Measurements from ENCODE around the gene DIS3.

The DIS3 gene

DNA sequence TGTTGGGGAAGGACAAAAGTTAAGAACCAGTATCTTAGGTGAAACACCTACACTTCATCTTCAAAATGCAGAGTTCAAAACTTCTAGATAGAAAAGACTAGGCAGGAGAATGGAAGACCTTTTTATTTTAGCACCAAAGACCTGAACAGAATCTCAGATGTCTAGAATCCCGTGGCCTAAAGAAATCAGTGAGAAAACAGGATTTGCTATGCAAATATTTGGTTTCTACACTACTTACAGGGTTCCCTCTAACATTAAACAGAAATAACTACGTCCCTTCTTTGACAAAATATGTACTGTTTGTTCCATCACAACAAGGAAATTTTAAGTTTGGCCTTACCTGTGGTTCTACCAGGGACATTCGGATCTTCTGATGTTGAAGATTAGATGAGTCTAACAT, 21.5 kb downstream of the DIS3 start:
- no peak for DNase-seq (ENCODE audit: low read depth)
- TF ChIP-seq POLR2A (IDR thresholded peaks at IDR 0.05; ENCODE audit: extremely low read depth, insufficient read length) (no peak), MYC (IDR thresholded peaks at IDR 0.05; ENCODE audit: low read depth, low read length) (no peak)
- TF ChIP-seq, protein P1, sequence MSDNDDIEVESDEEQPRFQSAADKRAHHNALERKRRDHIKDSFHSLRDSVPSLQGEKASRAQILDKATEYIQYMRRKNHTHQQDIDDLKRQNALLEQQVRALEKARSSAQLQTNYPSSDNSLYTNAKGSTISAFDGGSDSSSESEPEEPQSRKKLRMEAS (IDR thresholded peaks at IDR 0.05; ENCODE audit: low read depth, low read length): no peak
- TF ChIP-seq, protein P2, sequence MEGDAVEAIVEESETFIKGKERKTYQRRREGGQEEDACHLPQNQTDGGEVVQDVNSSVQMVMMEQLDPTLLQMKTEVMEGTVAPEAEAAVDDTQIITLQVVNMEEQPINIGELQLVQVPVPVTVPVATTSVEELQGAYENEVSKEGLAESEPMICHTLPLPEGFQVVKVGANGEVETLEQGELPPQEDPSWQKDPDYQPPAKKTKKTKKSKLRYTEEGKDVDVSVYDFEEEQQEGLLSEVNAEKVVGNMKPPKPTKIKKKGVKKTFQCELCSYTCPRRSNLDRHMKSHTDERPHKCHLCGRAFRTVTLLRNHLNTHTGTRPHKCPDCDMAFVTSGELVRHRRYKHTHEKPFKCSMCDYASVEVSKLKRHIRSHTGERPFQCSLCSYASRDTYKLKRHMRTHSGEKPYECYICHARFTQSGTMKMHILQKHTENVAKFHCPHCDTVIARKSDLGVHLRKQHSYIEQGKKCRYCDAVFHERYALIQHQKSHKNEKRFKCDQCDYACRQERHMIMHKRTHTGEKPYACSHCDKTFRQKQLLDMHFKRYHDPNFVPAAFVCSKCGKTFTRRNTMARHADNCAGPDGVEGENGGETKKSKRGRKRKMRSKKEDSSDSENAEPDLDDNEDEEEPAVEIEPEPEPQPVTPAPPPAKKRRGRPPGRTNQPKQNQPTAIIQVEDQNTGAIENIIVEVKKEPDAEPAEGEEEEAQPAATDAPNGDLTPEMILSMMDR (IDR thresholded peaks at IDR 0.05; ENCODE audit: low read depth, low read length): no peak
- H3K4me3 ChIP-seq (ENCODE audit: low read depth, low read length): no peak overlapping the region

DNA sequence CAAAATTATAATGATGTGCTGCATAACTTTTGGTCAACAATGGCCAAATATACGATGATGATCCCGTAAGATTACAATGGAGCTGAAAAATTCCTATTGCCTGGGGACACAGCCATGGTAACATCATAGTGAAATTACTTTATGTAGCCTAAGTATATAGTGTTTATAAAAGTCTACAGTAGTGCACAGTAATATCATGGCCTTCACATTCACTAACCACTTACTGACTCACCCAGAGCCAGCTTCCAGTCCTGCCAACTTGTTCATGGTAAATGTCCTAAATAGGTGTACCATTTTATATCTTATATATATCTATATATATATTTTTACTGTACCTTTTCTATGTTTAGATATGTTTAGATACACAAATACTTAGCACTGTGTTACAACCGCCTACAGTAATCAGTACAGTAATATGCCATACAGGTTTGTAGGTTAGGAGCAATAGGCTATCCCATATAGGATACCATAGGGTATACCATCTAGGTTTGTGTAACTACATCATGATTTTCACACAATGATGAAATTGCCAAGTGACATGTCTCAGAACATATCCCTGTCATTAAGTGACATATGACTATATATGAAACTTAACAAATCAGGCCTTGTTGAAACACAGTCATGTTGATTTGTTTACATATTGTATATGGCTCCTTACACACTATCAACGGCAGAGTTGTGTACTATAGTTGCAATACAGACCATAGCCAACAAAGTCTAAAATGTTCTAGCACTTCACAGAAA, 23.7 kb downstream of the DIS3 start:
- no peak overlapping the region for H3K4me3 ChIP-seq (ENCODE audit: low read depth, low read length)
- DNase-seq (ENCODE audit: low read depth): no peak
- TF ChIP-seq POLR2A (IDR thresholded peaks at IDR 0.05; ENCODE audit: extremely low read depth, insufficient read length) (no peak), MYC (IDR thresholded peaks at IDR 0.05; ENCODE audit: low read depth, low read length) (no peak)
- TF ChIP-seq, protein P2 (IDR thresholded peaks at IDR 0.05; ENCODE audit: low read depth, low read length): no peak
- TF ChIP-seq, protein P1 (IDR thresholded peaks at IDR 0.05; ENCODE audit: low read depth, low read length): no peak

DNA sequence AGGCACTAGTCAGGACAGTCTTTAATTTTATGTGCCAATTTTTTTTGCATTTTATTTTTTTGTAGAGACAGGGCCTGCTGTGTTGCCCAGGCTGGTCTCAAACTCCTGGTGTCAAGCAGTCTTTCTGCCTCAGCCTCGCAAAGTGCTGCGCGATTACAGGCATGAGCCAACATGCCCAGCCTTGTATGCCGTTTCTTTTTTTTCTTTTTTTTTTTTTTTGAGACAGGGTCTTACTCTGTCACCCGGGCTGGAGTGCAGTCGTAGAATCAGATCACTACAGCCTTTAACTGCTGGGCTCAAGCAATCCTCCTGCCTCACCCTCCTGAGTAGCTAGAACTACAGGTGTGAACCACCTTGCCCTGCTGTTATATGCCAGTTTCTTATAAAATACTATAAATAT, 27.6 kb downstream of the DIS3 start:
- TF ChIP-seq, protein P2 (IDR thresholded peaks at IDR 0.05; ENCODE audit: low read depth, low read length): no peak
- TF ChIP-seq POLR2A (IDR thresholded peaks at IDR 0.05; ENCODE audit: extremely low read depth, insufficient read length) (no peak), MYC (IDR thresholded peaks at IDR 0.05; ENCODE audit: low read depth, low read length) (no peak)
- no peak for DNase-seq (ENCODE audit: low read depth)
- no peak overlapping the region for H3K4me3 ChIP-seq (ENCODE audit: low read depth, low read length)

DNA sequence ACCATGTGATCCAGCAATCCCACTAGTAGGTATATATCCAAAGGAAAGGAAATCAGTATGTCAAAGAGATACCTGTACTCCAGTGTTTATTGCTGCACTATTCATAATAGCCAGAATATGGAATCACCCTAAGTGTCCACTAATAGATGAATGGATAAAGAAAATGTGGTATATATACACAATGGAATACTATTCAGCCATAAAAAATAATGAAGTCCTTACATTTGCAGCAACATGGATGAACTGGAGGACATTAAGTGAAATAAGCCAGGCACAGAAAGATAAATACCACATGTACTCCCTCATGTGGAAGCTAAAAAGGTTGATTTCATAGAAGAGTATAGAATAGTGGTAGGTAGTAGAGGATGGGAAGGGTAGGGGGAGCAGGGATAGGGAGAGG, 30.5 kb downstream of the DIS3 start:
- no peak for DNase-seq (ENCODE audit: low read depth)

DNA sequence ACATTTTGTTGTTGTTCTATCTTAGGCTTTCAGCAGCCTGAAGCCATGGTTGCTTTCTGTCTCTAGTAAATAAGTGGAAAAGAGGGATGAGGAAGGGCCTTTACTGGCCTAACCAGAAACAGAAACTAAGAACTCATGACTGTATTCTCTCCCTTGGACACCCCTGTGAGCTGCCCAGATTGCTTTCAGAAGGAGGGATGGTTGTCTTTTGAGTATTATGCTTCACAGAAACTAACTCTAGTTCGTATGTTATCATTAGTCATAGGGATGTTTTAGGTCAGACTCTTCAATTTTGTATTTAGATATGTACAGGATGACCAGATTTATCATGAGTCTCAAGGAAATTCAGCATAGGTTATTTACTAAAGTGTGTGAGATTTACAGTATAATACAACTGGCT, 36.4 kb downstream of the DIS3 start:
- no peak for DNase-seq (ENCODE audit: low read depth)
- H3K4me3 ChIP-seq (ENCODE audit: low read depth, low read length): no peak overlapping the region
- TF ChIP-seq MYC (IDR thresholded peaks at IDR 0.05; ENCODE audit: low read depth, low read length): no peak
- TF ChIP-seq, protein P1 (IDR thresholded peaks at IDR 0.05; ENCODE audit: low read depth, low read length): no peak
- TF ChIP-seq, protein P2 (IDR thresholded peaks at IDR 0.05; ENCODE audit: low read depth, low read length): no peak
- TF ChIP-seq POLR2A (IDR thresholded peaks at IDR 0.05; ENCODE audit: extremely low read depth, insufficient read length): no peak

More for the DNA sequence above, 30.5 kb downstream of the DIS3 start:
- H3K4me3 ChIP-seq (ENCODE audit: low read depth, low read length): no peak overlapping the region
- TF ChIP-seq MYC (IDR thresholded peaks at IDR 0.05; ENCODE audit: low read depth, low read length) (no peak), POLR2A (IDR thresholded peaks at IDR 0.05; ENCODE audit: extremely low read depth, insufficient read length) (no peak)
- TF ChIP-seq, protein P2 (IDR thresholded peaks at IDR 0.05; ENCODE audit: low read depth, low read length): no peak
- TF ChIP-seq, protein P1 (IDR thresholded peaks at IDR 0.05; ENCODE audit: low read depth, low read length): no peak

Data from NB4 (cell line).